HG03103 (cell line): ENCODE results near the gene DHX16.
A peak's percentile ranks its signal among the peaks of the same experiment; 100 is the strongest.

Experiments
- ATAC-seq: cut with Tn5 transposase; IDR thresholded peaks from one replicate; pipeline ENCODE4 v1.9.1; 2021; ENCODE audit warnings: low read depth; ENCODE audit not compliant: unreplicated experiment

The DHX16 gene

DNA sequence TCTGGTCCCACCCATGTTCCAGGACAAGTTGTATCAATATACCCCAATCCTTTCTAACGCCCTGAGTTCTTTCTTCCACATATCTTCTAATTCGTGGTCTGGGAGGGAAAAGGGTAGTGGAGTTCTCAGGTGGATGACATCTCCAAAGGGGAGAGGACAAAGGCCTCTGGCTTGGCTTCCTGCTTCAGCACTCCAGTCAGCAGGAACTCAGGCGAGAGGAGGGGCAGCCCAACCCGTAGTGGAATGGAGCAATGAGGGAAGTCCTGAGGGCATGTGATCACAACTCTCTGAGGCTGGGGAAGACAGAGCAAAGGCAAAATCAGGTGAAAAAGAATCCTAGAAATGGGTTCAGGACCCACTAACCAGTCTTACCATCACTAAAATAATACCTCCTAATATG lies 27.5 kb upstream of the DHX16 start:
- ATAC-seq = no peak

DNA sequence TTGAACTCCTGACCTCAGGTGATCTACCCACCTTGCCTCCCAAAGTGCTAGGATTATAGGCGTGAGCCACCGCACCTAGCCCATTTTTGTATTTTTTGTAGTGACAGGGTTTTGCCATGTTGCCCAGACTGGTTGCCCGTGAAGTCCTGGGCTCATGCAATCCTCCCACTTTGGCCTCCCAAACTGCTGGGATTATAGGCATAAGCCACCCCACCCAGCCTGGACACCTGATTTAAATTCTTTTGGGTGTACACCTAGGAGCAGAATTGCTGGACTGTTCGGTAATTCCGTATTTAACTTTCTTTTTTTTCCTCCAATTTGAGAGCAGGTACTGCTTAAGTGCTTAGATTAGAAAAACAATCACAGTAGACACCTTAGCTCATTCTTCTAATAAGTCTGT lies 23.6 kb upstream of the DHX16 start:
- ATAC-seq = no peak

DNA sequence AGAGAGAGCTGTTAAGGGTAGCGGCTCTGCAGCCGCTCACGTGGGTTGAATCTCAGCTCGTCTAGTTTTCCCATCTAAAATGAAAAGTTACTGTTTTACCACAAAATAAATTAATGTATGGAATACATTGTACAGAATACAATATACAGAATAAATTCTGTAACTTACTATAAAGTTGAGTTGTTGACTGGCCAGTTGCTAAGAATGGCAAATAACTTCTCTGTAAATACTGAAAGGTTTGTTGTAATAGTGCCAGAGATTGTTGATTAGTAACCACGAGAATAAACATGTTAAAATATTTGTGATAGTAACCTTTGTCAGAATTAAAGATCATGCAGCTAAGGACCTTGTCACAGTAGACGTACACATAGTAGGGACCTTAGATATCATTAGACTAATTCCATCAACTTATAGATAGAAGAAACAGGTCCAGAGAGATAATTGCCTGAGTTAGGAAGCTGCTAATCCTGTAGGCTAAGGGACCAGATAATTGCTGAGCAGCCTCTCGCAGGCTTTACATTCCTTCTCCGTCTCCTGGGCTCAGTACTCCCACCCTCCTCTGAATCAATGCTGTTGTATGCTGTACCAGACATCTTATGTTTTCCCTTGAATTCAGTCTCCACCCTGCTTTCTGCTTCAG lies 18.5 kb upstream of the DHX16 start:
- ATAC-seq = no peak

DNA sequence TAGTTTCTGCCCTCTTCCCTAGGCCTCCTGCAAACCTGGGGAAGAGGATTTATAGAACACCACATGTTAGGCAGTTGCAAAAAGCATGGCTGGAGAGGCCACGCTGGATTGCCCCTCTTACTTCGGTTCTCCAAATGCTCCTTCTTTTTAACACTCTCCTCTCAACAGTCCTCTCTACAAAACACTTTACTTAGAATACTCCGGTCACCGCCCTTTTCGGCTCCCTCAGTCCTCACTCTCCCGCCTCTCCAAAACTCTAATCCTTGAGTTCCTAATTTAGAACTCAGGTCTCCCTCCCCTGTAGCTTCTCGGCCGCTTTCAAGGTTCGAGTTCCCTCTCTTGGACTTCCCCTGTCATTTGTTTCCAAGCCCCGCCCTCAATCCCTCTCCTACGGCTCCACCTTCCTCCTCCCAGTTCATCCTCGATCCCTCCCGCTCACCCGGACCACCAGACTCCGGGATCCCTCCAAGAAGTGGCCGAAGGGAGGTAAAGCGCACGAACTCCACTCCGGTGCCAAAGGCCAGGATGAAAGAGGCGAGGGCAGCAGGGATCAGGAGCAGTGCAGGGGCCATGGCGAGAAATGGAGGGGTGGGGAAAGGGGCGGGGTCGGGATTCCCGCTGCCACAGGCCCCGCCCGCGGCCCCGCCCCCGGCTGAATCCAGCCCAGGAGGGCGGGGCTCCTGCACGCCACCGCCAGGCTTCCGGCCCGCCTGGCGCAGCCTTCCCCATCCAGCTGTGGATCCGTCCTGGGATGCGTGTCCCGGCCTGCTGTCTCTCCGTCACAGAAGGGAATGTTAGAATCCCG lies 17.8 kb upstream of the DHX16 start, which contains the start of gene NRM:
TSS of gene NRM (minus strand) at position 582 of the 805 bp plus-strand sequence. CDS start at position 572, 10 bp downstream.
- no peak for ATAC-seq

DNA sequence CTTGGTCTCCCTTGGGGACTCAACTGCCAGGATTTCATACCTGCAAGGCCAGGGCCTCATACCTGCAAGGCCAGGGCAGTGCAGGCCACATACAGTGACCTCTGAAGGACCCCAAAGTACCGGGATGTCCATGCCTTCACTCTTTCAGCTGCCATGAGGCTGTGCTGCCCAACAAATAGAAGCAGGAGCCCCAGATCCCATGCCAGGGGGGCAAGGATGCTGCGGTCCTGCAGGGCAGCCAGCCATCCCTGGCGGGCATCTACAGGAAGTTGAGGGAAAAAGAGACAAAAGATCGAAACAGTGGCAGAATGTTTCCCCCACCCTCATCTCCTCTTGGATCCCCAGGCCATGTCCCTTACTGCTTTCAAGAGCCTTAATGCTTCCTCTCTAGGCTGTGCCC lies 17.2 kb upstream of the DHX16 start:
- ATAC-seq = no peak

DNA sequence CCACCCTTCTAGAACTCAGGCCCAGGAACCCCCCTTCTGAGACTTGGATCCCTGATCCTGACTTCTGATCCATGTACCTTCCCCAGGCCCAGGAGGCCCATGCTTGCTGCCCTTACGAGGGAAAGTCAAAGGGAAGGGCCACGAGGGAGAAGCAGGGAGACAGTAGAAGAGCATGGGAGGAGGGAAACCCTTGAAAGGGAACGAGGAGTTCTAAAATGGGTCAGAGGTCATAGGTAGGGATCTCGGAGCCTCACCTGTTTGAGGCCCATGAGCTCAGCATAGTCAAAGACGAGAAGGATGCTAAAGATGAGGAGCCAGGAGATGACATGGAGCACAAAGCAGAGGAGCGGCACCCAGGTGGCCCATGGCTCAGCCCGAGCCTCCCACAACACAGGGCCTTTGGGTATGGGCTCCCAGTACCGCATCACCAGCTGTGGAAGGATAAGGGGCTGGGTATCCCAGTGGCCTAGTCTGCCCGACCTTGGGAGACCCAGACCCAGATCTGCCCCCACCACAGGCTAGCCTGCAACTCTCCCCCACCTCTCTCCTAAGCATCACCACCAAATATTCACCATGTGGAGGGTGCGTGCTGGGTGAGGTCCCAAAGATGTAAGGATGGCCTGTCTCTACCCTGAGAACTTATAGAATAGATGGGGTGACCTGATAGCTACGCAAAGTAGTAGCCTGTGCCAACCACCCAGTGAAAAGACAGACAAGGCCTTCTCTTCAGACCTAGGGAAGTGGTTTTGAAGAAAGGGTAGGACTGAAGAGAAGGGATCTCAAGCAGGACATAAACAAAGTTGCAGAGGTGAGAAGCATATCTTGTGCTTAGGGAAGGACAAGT lies 16.4 kb upstream of the DHX16 start:
- ATAC-seq = no peak

DNA sequence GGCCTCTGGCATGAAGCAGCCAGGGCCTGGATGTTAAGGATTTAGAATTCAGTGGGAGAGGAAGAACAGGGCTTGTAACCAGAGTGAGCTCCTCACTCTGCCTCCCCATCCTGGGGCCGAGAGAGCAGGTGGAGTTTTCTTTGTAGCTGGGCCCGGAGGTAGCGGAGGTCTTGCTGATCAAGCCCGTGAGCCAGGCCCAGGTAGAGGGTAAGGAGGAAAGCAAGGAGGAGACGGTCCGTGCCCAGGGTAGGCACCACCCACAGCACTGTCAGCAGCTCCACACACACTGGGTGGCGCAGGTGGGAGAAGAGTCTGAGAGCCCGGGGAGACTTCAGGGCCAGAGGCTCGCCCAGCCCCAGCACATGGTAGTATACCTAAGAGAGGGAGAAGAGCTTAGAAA lies 15.8 kb upstream of the DHX16 start:
- no peak for ATAC-seq

DNA sequence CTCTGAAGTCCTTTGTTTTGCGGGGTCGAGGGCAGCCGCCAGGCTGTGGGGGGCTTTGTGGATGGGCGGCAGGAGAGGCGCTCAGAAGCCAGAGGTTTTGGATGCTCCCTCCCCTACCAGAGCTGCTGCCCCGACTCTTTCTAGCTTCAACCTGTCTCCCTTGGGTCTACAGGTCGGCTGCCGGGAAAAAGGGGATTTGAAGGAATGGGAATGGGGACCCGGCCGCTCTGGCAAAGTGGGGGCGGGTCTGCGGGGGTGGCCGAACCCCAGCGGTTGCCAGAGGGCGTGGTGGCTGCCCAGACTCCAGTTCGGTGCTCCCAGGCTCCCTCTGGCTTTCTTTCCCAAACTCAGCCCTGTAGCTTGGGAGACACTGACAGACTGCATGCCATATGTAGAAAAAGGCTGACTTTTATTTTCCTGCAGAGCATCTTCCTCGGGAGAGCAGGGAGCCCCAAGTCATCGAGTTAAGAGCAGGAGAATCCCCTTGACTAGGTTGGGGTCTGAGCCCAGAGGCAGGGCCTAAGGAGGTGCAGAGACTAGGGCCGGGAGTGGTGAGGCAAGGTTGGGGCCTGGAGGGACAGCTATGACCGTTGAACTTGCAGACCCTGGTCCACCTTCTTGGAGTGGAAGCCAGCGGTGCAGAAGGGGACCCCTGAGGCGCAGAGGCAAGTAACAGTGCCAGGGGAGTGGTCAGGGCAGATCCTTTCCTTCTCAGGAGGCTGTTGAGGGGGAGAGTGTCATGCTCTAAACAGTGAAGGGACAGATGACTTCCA lies 15.0 kb upstream of the DHX16 start:
- ATAC-seq = no peak

DNA sequence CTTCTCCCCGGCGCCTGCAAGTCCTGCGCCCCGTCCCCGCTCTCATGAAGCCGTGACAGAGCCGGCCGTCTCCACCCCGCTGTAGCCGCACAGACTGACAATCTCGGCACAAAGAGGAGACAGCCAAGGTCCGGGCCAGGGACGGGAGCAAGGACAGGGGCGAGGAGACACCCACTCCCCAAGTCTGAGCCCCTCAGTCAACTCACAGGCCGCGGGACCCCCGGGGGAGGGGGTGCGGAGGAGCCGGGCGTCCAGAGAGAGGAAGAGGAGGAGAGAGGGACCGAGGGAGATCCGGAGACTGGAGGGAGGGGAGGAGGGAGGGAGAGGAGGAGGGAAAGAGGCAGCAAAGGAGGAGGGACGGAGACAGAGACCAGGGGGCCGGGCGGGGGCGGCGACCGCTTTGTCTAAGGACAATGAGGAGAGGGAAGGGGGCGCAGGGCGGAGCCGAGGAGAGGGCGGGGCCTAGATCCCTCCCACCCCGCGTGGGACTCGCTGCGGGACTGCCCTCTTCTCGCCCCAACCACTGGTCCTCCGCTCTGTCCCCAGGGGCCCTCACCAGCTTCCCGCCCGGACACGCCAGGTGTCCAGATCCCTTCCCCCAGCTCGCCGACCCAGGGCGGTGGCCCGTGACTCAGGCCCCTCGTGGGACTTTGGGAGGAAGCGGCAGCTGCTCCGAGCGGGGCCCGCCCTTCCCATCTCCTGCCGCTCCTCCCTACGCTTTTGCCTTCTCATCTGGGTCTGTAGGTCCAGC lies 14.3 kb upstream of the DHX16 start:
- peak; percentile 37 for ATAC-seq

DNA sequence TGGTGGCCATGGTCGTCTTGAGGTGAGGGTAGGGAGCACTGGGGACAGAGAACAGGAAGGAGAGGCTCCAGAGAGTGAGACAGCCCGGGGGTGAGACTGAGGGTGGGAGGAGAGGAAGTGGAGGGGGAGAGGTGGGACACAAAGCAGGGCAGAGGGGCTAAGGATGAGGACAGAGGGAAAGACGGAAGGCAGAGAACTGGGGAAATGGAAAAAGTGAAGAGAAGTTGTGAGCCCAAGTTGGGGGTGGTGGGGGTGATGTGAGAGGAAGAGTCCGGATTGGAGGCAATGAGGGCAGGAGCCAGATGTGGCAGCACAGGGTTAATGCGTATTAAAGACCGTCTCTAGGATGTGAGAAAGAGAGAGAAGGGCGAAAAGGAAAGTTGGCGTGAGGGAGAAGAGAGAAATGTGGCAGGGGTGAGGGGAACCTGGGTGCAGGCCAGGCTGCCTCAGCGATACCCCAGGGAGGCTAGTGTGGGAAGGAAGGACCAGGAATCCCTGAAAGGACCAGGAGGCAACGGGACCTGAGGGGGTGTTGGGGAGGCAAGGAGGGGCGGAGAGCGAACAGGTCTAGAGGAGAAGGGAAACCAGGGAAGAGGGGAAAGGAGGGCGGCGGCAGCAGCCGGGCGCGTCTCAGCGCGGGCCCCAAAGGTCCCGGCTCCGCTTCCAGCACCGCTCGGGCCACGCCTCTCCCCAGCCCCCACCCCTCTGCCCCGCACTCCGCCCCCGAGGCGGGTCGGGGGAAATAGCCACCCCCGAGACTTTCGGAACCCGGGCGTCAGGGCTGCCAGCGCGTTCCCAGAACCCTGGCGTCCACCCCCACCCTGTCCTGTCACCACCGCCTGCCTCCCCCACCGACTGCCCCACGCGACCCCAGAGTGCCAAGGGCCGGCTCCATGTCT lies 13.5 kb upstream of the DHX16 start, which contains the start of gene PPP1R18:
TSS of gene PPP1R18 (minus strand) at position 637 of the 899 bp plus-strand sequence. CDS start at position 10, 627 bp downstream.
- ATAC-seq = no peak

DNA sequence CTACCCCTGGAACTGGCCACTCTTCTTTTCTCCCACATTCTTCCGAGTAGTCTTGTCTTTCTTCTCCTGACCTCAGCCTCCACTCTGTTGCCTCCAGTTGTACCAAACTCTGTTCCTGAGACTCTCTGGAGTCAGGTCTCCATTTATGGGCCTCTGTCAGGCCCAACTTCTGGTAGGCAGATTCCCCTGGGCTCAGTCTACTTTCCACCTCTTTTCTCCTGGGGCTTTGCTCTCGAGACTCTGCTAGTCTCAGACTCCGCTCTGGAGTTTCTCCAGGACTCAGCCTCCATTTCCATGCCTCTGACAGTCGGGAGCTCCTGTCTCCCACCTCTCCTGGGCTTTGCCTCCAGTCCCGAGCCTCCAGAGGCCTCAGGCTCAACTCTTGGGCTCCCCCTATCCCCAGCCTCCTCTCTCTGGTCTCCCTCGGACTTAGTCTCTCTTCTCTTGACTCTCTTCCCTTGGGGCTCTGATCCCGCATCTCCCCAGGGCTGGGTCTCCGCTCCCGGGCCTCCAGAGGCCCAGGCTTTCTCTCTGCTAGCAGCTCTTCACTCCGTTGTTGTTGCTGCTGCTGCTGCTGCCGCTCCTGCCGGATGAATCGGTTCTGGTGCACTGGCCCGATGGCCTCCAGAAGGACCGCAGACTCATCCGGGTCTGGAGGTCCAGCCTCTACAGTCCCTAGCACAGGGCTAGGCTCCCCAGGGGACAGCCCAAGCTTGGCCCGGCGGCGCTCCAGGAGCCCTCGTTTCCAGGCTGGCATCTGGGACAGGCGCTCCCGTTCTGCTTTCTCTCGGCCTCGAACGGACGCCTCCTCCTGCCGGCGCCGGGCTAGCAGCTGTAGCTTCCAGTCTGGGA lies 12.6 kb upstream of the DHX16 start:
- ATAC-seq = no peak

DNA sequence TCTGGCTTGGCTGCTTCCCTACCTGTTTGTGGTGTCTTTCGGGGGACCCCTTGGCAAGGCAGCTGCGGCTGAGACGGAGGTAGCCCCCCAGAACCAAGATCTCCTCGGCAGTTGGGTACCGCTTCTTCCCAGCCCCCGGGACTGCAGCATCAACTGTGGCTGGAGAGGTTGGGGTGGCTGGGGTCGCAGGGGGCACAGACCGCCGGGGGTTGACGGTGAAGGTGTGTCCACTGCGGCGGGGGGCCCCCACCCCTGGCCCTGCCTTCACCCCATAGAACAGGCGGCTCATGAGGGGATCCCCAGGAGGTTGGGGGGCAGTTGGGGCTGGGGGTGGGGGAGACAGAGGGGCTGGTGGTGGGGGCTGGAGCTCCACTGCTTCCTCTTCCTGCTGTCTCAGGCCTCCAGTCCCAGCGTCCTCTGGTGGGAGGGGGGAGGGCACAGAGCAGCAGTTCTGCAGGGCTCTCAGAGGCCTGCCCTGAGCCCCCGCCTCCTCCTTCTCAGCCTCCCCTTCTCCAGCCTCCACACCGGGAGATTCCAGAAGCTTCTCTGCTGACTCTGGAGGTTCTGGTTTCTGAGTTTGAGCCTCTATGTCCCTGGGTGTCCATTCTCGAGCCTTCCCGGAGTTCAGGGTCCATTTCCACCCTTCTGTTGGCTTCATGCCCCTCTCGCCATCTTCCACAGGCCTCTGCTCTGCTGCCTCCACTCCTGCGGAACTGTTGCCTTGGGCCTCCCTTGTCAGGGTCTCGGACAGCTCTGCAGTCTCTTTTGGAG lies 11.8 kb upstream of the DHX16 start:
- no peak for ATAC-seq

DNA sequence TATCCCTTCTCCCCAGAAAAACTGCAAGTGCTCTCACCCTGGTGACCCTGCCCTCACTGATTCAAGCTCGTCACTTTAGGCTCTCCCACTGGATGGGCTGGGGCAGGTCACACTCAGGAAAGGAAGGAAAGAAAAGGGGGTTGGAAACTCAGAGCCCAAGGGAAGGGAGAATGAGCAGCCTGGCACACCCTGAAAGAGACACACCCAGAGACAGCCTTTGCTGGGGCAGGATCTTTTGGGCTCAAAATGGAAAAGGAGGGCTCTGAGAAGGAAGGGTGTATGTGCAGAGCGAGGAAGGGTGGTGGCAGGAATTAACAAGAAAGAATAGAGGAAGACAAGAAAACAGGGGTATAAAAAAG lies 11.2 kb upstream of the DHX16 start:
- ATAC-seq = no peak

DNA sequence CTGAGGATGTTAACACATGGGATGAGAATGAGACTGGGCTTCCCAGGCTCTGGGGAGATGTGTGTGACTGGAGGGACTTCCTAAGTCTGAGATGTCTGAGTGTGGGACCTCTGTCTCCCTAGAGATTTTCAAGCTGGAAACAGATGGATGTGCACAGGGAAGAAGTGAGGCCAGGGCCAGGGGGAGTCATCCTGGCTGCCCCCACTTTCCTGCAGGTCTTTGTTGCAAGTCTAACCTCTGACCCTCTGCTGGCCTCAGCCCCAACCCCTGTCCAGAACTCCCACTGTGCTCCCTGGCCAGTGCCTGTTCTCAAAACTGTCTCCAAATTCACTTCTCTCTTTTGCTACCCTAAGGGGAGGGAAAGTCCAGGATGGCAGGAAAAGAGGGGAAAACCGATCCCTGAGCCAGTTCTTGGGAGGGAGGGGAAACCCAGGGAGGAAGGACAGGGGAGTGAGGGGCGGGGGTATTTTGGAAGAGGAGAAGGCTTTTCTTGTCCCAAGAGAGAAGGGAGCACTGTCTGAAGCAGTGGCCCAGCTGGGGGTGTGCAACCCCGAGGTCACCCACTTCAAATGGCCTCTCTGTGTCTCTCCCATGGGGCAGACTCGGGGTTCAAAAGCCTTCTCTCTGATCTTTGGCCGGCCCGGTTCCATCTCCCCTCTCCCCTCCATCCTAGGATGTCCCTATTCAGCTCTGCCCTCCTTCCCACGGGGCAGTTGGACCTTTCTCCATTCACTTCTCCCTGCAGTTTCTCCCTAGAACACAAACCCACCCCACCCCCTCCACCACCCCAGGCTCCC lies 10.6 kb upstream of the DHX16 start:
- no peak for ATAC-seq

DNA sequence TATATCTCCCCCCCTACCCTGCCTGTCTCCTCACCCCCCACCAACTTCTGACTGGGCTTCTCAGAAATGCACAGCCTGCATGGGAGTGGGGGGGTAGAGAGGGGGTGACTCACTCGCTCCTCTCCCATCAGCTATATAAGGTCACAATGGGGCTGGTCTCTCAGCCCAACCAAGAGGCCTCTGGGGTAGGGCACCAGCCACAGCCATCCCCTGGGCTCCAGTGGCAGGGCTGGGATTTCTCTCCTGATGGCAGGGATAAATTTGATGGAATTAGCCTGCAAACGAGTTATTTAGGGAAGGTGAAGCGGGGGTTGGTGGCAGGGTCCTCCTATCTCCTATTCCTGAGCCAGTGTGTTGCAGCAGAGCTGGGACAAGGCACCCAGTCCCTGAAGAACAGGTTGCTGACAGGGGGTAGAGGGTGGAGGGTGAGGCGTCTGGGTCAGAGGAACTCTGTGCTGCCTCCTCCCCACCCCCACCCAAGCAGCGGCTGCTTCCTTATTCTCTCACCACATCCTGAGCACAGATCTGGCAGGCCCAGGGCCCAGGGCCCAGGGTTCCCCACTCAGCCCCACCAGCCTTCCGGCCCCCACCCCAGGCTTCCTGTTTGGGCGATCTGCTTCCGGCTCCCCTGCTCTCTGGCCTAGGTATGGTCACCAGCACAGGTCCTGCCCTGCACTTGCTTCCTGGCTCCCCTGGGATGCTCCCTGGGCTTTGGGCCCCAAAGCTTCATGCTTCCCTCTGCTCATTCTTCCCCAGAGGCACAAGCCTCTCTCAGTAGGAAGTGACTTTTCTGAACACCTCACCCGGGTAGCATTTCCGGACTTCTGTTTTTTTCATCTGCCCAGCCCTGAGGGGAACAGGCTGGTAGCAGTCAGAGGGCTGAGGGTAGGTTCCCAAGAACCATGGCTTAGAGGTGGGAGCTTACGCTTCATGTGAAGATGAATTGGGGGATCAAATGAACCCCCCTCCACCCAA lies 9.6 kb upstream of the DHX16 start:
- ATAC-seq = peak; percentile 42
